HG02884 (cell line): ENCODE measurements around the gene MPPED1.

Experiments used
- ATAC-seq: cut with Tn5 transposase; IDR thresholded peaks from one replicate; pipeline ENCODE4 v1.9.1; 2021; ENCODE audit warnings: mild to moderate bottlenecking, moderate library complexity; ENCODE audit not compliant: unreplicated experiment

Gene MPPED1

DNA sequence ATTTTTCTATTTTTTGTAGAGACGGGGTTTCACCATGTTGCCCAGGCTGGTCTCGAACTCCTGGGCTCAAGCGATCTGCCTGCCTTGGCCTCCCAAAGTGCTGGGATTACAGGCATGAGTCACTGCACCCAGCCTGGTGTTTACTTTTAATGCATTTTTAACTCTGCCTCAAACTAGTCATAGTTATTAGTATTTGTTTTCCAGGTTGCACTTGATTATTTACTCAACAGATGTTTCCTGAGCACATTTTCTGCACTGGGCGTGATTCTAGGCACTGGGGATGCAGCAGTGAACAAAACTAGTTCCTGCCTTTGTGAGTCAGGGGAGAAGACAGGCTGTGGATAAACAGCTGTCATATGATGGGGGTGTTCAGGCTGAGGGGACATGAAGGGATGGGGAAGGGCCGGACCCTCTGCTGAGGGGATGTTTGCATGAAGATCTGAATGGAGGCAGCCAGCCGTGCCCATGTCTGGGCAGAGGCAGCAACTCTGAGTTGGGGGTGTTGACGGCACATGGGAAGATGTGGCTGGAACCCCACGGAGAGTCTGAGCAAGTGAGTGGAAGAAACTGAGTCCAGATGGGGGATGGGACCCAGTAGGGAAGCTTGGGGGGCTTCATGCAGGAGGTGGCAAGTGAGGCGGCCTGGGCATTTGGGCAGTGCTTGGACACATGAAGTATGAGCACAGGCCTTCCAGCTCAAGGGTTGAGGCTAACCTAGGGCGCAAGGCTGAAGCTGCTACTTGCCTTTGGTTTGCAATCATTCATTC is 34.4 kb downstream of the MPPED1 start:
- ATAC-seq = no peak

GRCh38 chr22:43446916-43447315 is 35.1 kb downstream of the MPPED1 start:
- no peak for ATAC-seq

GRCh38 chr22:43447380-43447779 is 35.6 kb downstream of the MPPED1 start:
- ATAC-seq = no peak

DNA sequence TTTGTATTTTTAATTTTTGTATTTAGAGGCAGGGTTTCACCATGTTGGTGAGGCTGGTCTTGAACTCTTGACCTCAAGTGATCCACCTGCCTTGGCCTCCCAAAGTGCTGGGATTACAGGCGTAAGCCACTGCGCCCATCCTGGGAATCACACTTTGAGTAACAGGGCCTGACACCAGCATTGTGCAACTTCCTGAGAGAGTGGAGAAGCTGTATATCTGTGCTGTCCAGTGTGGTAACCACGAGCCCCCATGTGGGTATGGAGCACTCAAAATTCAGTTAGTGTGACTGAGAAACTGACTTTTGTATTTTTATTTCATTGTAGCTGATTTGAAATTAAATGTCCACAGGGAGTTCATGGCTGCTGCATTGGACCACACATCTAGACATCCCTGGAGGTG is 36.2 kb downstream of the MPPED1 start:
- ATAC-seq = no peak

DNA sequence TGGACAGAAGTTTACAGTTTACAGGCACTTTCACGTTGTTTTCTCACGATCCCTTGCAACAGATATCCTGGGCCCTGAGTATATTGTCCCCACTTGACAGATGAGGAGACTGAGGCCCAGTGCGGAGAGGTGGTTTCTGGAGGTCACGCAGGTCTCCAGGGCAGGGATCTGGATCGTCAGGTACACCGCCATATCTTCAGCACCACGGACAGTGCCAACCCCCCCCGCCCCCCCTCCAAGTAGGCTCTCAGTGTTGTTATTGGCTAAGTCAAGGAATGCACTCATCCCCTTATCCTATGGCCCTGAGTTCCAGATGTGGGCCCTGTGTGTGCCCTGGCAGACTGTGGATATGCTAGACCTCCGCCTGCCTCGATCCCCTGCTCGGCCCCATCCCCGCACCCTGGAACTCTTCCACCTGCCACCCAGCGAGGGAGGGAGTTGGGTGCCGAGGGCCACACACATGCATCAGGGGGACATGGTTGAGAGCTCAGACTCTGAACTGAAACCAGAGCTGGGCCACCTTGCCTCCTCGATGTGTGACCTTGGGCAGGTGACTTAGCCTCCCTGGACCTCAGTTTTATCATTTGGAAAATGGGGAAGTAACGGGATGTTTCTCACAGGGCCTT is 37.5 kb downstream of the MPPED1 start:
- no peak for ATAC-seq

GRCh38 chr22:43449831-43450225 is 38.0 kb downstream of the MPPED1 start:
- no peak for ATAC-seq

- no peak for ATAC-seq
Observed at GRCh38 chr22:43451371-43452050, 39.7 kb downstream of the MPPED1 start.

GRCh38 chr22:43455846-43456245 is 44.0 kb downstream of the MPPED1 start:
- ATAC-seq = no peak

GRCh38 chr22:43457002-43457401 is 45.2 kb downstream of the MPPED1 start:
- ATAC-seq = no peak

GRCh38 chr22:43462701-43463100 is 50.9 kb downstream of the MPPED1 start:
- no peak for ATAC-seq

DNA sequence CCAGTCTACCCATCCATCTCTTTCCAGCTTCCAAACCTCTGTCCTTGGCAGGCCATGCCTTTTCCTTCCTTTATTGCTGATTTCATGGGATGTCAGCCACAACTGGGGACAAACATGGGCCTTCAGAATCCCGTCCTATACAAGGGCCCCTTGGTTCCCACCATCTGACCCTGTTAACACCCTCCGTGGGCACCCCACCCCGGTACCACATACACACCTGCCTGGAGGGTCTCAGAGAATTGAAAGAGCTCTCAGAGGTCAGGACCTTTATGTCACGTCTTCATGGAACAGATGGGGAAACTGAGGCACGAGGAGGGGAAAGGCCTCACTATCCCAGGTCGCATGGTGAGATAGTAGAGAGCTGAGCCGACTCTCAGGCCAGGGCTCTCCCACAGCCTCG is 53.0 kb downstream of the MPPED1 start:
- ATAC-seq = no peak

- no peak for ATAC-seq
Observed at GRCh38 chr22:43465291-43466015, 53.6 kb downstream of the MPPED1 start.

- ATAC-seq = no peak
Observed at GRCh38 chr22:43466710-43467109, 54.9 kb downstream of the MPPED1 start.

GRCh38 chr22:43467216-43467940 is 55.6 kb downstream of the MPPED1 start:
- no peak for ATAC-seq

GRCh38 chr22:43470253-43470652 is 58.4 kb downstream of the MPPED1 start:
- no peak for ATAC-seq

GRCh38 chr22:43470941-43471585 is 59.2 kb downstream of the MPPED1 start:
- no peak for ATAC-seq

- ATAC-seq = no peak
Observed at GRCh38 chr22:43471606-43472135, 59.9 kb downstream of the MPPED1 start.

- ATAC-seq = no peak
Observed at GRCh38 chr22:43473031-43473430, 61.2 kb downstream of the MPPED1 start.

GRCh38 chr22:43473441-43473840 is 61.6 kb downstream of the MPPED1 start:
- ATAC-seq = no peak
